KG1 (cell line): Measurements from ENCODE around the gene GCK.

ENCODE experiments used
- DNase-seq: peaks from one replicate; lab custom pipeline; 2025; lab: John Stamatoyannopoulos, UW

The GCK gene

DNA sequence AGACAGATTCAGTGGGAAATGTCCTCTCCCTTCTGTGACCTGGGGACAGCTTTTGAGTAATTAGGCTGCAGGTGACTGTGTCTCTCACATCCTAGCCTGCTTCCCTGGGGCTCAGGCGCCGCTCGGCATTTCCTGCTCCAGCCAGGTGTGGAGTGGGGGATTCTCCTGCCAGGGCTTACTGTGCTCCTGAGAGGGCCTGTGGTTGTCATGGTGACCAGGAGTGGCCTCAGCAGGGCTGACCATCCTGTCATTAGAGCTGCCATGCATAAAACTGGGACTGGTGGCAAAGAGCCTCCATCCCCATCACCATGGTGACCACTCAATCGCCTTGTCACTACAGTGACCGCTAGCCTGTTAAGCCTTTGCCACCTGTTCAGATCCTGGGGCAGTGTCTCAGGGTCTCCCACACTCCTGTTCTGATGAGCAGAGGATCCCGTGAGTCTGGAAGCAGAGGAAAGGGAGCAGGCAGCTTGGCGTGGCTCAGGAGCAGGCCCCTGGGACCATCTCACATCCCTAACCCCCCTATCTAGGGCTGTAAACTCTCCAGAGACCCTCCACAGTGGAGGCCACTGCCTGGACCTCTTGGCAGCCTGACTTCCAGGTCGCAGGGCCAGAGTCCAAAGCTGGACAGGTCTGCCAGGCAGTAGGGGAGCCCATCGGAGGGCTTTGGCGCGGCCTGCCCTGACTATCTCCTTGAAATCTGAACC, at the start of gene GCK:
Gene GCK (minus strand): TSS at position 154 of the 707 bp plus-strand sequence. CDS start 486 bp downstream, outside the sequence.
- DNase-seq = no peak

DNA sequence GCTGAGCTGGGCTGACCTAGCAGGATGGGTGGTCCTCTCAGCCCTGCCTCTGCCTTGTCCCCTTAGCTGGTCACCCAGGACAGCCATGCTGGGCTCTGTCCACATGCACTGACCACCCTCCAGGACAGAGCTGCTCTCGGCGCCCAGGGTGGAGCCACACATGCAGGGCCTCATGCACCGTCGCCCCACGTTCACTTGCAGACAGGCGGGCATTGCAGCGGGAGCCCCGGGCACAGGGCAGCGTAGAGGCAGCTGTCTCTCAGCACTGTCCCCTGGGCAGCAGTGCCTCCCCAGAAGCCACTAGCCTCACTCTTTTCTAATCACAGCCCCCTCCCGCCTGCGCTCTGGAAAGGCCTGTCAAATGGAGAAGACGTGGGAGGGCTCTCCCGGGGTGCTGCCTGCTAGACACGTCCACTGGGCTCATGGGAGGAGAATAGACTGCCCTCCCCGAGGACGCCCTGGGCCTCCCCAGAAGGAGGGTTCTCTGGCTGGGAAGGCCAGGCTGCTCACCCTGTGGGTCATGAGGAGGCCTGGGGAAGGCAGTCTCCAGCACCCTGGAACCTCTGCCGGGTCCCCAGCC, 49.0 kb upstream of the GCK start:
- no peak for DNase-seq

DNA sequence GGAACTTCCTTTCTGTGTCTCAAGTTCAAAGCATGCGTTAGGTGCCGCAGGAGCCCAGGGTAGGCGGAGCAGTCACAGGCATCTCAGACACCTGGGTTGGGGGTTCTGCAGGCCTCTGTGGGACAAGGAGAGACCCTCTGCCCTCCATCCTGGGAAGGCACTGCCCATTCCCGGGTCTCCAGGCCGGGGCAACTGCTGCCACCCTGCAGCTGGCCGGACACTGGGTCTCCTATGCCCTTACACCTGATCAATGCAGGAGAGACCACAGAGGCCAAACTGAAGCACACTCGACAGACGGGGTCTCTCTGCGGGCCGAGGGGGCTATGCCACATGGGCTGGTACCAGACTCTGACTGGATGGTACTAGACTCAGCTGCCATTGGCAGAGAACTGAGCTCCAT, 48.5 kb upstream of the GCK start:
- no peak for DNase-seq

DNA sequence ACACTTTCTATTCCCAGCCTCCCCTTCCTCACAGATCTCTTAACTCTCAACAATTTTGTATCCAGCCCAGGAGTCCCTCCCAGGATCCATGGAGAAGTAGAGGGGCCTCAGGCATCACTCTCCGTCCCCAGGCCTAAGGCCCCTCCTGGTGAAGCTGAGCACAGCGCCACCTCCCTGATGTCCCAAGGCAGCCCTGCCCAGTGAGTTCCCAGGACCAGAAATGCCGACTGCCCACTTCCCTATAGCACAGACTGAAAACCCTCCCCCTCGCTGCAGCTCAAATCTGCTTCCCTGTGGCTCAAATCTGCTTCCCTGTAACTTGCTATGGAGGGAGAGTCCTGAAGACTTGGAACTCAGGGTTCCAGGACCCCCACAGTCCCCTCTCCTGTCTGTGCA, 47.1 kb upstream of the GCK start:
- no peak for DNase-seq

DNA sequence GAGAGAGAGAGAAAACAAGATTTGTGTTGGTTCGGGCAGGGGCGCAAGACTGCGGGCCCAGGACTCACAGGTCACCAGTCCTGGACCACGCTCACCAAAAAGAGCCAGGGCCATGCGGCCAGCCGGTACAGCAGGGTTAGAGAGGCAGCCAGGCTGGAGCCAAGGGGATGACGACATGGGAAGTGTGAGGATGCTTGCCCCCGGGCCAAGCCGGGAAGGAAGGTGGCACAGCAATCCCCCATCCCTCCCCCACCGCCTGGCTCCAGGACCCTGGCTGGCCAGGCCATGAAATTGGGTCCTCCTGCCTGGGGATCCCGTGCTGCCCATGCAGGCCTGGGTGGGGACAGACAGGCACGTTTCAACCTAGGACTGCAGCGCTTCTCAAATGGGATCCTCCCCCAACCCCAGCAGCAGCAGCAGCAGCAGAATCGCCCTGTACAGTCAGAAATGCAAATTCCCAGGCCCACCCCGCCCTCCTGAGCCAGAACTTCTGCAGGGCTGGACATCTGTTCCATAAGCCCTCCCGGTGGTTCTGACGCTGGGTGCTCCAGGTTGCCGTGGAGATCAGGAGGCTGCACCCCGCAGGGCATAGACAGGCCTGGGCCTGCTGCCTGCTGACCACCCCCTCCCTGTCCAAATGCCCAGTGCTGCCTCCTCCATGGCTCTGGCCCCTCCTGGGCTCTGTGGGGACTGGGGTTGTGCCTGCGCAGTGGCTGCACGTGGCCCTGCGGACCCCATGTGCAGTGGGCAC, 46.5 kb upstream of the GCK start:
- DNase-seq = no peak

DNA sequence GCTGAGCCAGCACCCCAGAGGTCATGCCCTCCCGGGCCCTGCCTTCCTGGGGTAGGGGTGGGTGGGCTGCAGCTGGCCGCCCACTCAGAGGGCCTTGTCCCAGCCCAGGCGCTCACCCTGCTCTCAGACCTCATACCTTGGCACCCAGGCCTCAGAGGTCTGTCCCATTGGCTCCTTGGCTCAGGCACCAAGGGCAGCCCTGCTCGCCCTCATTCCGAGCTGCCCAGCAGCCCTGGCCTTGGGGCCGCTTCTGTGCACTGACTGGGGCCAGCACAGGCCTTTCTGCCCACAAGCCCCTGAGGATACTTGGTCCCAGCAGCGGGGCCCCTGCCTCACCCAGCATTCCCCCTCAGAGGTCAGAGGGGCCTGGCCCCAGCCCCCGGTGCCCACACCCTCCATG, 45.8 kb upstream of the GCK start:
- no peak for DNase-seq

DNA sequence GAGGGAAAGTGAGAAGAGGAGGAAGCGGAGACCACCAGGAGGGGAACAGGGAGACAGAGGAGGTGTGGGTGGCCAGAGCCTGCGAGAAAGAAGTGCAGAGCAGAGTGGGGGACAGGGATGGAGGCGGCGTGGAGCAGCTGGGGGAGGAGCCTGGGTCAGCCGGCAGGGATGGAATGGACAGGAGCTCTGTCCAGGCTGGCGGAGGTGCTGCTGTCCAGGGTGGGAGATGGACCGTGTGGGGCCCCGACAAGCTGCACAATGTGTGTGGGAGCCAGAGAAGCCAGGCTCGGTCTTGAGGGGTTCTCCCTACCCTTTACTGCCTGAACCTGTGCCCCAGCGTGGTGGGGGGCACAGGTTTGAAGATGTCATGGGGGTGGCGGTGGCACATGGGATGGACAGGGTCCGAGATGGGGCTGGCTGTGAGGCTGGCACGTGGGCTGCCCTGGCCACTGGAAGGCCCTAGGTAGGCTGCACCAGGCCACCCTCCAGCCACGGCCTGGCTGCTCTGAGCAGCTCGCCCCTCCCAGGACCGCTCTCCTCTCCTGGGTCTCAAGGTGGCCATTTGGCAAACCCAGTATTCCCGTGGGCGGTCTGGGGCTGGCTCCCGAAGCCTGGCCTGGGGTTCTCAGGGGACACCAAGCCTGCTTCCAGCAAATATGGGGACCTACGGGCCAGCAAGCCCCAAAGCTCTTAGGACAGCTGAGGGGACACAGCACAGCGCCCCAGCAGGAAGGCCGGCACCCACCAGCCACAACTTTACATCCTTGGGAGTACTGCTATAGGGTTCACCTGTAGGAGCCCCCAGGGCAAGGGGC, 43.9 kb upstream of the GCK start:
- DNase-seq = no peak

DNA sequence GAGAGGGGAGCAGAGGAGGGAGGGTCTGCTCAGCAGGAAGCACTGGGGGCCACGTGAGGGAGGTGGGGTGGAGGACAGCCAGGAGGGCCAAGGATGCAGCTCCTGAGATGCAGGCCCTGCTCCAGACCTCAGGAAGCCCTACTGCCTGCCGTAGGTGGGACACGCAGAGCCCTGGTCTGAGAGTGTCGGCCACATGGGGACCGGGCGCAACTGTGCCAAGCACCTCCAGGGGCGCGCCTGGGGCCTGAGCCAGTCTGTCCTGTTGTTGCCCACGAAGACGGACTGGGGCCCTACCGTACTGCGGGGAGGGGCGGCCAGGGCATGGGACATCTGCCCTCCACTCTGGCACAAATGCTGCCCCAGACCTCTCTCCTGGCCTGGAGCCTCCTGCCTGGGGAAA, 43.2 kb upstream of the GCK start:
- DNase-seq = no peak

DNA sequence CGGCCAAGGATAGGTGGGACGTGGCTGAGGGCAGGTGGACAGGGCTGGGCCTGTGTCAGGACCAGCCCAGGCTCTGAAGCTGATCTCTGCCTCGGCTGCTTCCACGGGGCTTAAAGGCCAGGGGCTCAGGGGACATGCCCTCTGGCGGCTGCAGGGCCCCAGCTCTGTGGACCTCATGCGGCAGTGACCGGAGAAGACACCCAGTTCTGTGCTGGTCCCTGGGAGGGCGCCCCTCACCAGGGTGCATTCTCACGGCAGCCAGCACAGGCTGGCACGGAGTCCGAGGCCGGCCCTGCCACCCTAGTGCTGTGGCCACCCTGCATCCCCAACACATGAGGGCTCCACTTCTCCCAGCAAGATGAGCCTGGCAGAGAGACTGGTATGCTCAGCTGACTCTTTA, 41.8 kb upstream of the GCK start:
- DNase-seq = no peak

DNA sequence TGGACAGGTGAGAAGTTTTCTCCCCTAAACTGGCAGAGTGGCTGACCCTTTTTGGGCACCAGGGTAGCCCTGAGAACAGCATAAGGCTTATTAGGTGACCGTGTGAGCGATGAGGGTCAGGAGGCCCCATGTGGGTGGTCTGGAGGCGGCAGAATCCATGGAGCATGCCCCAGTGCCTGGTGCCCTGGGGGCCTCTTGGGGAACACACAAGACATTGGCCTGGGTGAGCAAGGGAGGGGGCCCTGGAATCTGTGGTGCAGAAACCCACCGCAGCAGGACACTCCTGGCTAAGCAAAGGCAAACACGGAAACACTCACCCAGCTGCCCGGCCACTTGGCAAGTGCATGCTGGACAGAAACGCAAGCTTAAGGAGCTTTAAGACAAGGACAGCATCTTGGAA, 41.0 kb upstream of the GCK start:
- no peak for DNase-seq

DNA sequence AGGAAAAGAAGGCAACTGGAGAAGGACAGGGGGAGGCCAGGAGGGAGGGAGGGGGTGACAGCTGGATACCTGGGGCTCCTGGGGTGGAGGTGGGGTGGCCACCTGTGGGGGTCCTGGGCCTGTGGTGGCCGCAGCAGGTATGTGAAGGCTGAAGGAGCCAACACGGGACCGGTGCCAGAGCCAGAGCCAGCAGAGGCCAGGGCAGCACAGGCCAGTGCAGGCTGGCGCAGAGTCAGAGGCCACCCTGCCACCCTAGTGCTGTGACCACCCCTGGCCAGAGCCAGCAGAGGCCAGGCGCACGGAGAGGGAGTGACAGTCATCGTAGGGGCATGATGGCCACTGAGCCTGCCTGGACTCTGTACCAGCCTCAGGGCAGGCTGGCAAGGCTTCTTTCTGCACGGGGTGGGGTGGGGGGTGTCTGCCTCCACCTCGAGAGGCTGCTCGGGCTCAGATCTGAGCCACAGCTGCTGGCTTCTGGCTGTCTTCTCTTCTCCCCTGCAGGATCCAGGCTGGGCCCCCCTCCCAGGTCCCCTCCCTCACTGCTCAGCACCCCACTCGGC, 40.4 kb upstream of the GCK start:
- no peak for DNase-seq

DNA sequence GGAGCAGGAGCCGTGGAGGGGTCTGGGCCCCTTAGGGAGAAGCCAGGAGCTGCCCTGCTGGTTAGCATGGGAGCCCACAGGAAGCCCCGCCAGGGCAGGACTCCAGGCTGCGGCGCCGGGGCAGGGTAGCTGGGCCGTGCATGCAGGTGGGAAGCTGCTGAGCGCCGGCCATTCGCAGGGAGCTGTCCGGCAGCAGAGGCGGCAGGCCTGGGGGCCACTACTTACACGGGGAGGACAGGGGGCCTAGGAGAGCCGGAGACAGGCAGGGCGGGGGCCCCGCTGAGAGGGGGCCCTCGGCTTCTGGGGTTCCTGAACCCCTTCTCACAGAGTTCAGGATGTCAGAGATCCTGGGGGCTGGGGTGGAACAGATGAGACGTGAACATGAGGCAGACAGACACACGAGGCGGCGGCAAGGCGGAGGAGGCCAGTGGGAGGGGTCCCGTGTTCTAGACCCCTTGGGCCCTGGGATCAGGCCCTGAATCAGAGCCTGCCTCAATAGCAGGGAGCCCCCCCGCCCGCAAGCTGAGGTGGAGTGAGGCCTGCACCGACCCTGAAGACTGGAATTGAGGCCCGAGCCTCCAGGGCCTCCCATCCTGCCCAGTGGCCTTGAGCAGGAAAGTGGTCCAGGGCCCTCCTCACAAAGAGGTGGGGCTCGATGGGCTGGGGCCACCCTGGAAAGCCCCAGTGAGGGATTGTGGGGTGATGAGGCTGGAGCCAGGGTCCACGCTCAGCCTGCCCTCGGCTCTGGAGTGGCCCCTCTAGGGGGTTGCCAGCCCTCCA, 39.5 kb upstream of the GCK start:
- no peak for DNase-seq

DNA sequence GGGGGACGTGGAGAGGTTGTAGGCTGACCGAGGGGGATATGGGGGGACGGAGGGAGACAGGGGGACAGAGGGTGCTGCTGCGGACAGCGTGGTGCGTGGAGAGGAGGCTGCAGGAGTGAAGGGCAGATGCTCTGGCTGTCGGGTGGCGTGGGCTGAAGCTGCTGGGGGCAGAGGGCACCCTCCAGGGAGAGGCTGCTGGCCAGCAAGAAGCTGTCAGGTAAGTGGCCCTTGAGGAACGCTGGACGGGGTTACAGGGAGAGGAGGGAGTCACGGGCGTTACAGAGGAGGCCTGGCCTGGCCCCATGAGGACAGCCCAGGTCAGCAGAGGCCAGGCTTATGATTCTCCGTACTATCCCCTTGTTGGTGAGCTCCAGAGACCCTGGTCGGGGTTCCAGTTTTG, 38.7 kb upstream of the GCK start:
- no peak for DNase-seq

DNA sequence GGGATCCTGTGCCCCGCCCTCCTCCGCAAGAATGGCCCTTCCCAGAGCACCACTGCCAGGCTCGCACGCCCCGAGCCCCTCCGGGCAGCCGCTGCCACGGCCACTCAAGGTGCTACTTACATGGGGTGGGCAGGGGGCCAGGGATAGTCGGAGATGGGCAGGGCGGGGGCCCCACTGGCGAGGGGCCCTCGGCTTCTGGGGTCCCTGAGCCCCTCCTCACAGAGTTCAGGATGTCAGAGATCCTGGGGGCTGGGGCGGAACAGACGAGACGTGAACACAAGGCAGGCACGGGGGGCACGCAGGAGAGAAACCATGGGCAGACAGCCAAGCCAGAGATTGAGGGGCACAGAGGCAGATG, 37.1 kb upstream of the GCK start:
- DNase-seq = no peak

DNA sequence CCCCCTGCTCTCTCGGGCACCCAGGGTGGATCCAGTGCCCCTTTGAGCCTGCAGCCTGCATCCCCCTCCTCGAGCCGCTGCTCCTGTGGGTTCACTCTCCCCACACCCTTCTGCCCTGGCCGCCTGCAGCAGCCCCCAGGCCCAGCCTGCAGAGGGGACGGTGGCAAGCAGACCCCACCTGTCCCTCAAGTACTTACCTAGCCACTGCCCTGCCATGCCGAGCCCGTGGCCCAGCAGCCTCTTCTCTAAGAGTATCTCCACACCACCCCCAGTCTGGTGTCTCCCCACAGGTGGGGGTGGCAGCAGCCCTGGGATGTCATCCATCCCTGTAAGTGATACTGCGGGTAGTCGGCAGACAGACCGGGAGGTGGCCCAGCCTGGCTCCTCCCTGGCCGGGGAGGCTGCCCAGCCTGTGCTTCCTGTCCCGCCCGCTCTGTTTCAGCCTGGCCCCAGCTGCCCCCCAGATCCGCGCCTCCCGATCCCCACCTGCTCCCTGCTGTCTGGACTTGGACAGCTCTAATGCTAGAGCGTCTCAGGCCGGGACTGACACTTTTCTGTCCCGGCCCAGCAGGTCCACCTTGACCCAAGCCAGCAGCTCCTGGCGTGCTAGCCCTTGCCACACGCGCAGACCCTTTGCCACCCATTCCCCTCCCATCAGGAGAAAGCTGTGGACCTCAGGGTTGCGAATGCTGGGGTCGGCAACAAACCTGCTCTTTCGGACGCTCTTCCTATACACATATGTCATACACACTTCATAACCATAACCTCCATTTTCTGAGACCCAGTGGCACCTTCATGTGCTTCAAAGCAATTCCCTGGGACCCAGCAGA, 36.5 kb upstream of the GCK start:
- no peak for DNase-seq

DNA sequence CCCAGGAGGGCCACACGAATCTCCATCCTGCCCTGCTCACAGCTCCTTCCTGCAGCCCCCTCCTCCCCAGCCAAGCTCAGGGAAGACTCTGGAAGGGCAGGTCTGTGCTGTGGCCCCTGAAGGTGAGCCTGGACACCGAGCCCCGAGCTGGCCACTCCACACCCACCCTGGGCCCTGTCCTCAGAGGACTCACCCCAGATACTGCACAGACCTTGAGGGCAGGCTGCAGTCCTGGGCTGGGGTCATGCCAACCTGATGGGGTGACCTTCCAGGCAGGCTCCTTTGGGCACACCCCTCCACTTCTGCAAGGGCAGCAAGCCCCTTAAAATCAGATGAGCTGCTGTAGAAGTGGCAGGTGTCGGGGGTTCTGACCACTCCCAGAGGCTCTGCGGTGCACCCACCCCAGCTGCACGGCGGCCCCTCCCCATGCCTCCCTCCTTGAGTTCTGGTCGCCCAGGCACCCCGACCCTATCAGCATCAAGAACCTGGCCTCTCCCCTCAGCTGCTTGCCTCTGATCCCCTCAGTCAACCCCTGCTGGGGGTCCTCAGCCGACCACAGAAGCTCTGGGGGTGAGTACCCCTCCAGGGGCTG, 35.8 kb upstream of the GCK start:
- DNase-seq = no peak

DNA sequence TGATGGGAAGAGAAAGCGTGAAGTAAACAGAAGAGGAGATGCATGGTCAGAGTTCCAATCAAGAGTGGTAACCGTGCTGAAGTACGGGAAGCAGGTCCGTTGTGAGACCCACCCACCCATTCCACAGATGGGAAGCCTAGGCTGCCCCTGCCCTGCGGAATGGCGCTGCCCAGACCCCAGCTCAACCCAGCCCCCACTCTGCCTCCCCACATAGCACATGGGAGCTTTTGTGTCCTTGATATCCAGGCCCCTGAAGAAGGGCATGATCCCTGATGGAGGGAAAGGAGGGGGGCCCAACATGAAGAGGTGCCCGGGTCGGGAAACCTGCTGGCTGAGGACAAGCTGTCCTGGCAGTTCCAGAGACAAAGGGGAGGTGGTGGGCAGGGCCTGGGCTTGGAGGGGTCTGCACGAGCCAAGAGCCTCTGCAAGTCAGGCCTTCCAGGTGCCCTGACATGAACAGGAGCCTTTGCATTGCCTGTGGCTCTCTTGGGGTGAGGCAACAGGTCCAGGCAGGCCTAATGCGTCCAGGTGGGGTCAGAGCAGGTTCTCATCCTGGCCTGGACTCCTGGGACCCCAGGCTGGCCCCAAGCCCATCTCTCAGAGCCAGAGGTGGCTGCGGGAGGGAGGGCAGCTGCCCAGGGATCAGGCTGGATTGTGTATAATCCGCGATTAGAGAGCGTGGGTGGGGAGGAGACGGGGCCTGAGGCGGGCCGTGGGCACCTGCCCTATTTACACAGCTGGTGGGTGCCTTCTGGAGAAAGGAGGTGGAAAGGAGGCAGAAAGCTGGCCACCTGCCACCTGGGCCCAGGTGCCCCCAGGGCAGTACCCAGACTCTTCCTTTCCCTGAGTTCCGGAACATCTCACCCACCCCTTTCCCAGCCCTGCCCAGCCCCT, 35.1 kb upstream of the GCK start:
- no peak for DNase-seq

DNA sequence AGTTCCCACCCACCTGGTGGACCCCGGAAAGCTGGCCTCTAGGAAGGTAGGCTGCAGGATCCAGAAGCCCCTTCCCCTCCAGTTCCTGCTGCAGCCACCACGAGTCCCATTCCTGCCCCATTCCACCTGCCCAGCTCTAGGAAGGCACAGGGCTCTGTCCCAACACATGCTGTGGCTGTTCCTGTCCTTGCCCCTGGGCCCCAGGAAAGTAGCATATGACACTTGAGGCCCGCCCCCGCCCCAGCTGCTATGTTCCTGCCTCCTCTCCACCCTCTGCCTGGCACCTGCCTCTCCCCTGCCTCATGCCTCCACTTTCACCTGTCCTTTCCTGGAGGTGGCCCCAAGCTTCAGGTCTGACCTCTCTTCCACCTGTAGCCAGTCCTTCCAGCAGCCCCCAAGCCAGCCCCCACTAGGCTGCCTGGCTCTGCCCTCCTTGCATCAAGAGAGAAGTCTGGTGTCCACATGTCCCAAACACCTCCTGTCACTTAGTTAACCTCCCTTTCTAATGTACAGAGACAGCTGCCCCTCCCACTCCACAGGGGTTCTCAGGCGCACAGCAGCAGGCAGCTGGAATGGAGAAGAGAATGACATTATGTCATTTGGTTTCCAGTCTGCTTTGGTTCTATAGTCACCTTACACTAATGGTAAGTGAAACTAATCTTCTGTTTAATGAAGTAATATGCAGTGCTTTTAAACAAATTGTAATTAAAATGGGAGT, 34.3 kb upstream of the GCK start:
- DNase-seq = no peak
